Panc1 (cell line): ENCODE data around the gene MYO16. TPM values are rescaled to one million over a fixed set of nuclear protein-coding genes. Genes with fewer than 3 reads are reported as not detected.

Experiments used
- ATAC-seq: fragments of 200-7000 bp; cut with Tn5 transposase; 2 replicates; pipeline ENCODE4 v1.9.1; 2020; ENCODE audit warnings: mild to moderate bottlenecking, moderate library complexity
- BruUV-seq: library from RNA; stranded (reverse); fragments of 400-500 nt; replicated peaks from 2 replicates; lab custom pipeline; 2021; lab: Mats Ljungman, UMichigan
- CTCF ChIA-PET: fragments of 300-600 bp; sonication (Branson Sonifier 250); formaldehyde crosslinking; loops from one replicate; lab custom pipeline; 2022; ENCODE audit warnings: antibody characterized with exemption; lab: Charles Lee
- POLR2A ChIA-PET: fragments of 300-600 bp; sonication (Branson Sonifier 250); formaldehyde crosslinking; loops from one replicate; lab custom pipeline; 2022; ENCODE audit warnings: antibody characterized with exemption; lab: Charles Lee
- DNase-seq: peaks from one replicate; pipeline ENCODE4 v3.0.0-alpha.2; 2010; ENCODE audit warnings: low read depth, low spot score
- H3K27ac ChIP-seq: 2 replicates; pipeline ENCODE4 v1.5.1; 2011; ENCODE audit warnings: mild to moderate bottlenecking, low read length, inconsistent platforms
- H3K27me3 ChIP-seq: fragments of 200-500 bp; sonication (Bioruptor generic); 2 replicates; pipeline ENCODE4 v1.6.0; 2014; ENCODE audit warnings: low read length, inconsistent platforms; ENCODE audit not compliant: control insufficient read depth, insufficient read depth
- H3K36me3 ChIP-seq: fragments of 200-500 bp; sonication (Bioruptor generic); 2 replicates; pipeline ENCODE4 v1.5.1; 2014; ENCODE audit warnings: inconsistent platforms, mild to moderate bottlenecking, low read length, moderate library complexity; ENCODE audit not compliant: control insufficient read depth, insufficient read depth
- H3K4me1 ChIP-seq: 2 replicates; pipeline ENCODE4 v1.5.1; 2011; ENCODE audit warnings: inconsistent platforms, mild to moderate bottlenecking, low read length, moderate library complexity; ENCODE audit not compliant: control insufficient read depth, insufficient read depth
- H3K4me3 ChIP-seq, 2 experiments: 2 replicates each; pipeline ENCODE4 v1.5.1; 2011 to 2012; ENCODE audit warnings: low read depth in 2 of 2, low read length in 2 of 2, mild to moderate bottlenecking in 2 of 2, inconsistent platforms in 1 of 2, moderate library complexity in 1 of 2
- H3K9me3 ChIP-seq: fragments of 200-500 bp; sonication (Bioruptor generic); 2 replicates; pipeline ENCODE4 v1.5.1; 2014; ENCODE audit warnings: low read depth, mild to moderate bottlenecking, inconsistent platforms, low read length, moderate library complexity; ENCODE audit not compliant: control insufficient read depth, insufficient read depth
- CTCF ChIP-seq: fragments of 450-650 bp; IDR thresholded peaks from 2 replicates; pipeline ENCODE4 v1.5.1; 2017; ENCODE audit warnings: mild to moderate bottlenecking
- POLR2AphosphoS5 ChIP-seq: IDR thresholded peaks from 2 replicates; pipeline ENCODE4 v1.6.1; 2012; ENCODE audit warnings: mild to moderate bottlenecking, low read depth, low read length, moderate library complexity
- REST ChIP-seq, 2 experiments: IDR thresholded peaks; 2 replicates each; pipeline ENCODE4 v1.6.1; 2011 to 2012; ENCODE audit warnings: low read depth in 2 of 2, control low read depth in 1 of 2, low read length in 1 of 2, mild to moderate bottlenecking in 1 of 2, moderate library complexity in 1 of 2; ENCODE audit not compliant: insufficient read depth in 1 of 2
- SIN3A ChIP-seq: IDR thresholded peaks from 2 replicates; pipeline ENCODE4 v1.6.1; 2012; ENCODE audit warnings: low read depth, mild to moderate bottlenecking, low read length, moderate library complexity, borderline replicate concordance; ENCODE audit not compliant: insufficient read depth
- TCF7L2 ChIP-seq: IDR thresholded peaks from 2 replicates; pipeline ENCODE4 v1.6.1; 2011; ENCODE audit warnings: mild to moderate bottlenecking, low read depth, low read length, inconsistent platforms
- in situ Hi-C: cut with HindIII; loops from 2 replicates; pipeline ENCODE4 v1.10.0; 2016; ENCODE audit warnings: low sequenced_read_pairs, low pct_unique_long_range_greater_than_20kb
- intact Hi-C: fragments of 100-400 bp; cut with micrococcal nuclease; formaldehyde crosslinking; loops from one replicate; pipeline ENCODE4 v1.10.0; 2022; ENCODE audit not compliant: unreplicated experiment
- total RNA-seq: library from RNA; stranded (reverse); gene quantifications from one replicate; pipeline ENCODE4 v1.2.1, GENCODE V29; 2021; ENCODE audit not compliant: unreplicated experiment

The MYO16 gene
- total RNA-seq, 1 experiment from 2014 or later: 0.08 TPM

- no peak overlapping the region for H3K27ac ChIP-seq
- H3K27me3 ChIP-seq: no peaks in the 10 kb centered on the region
- H3K36me3 ChIP-seq: no peaks in the 10 kb centered on the region
- ChIA-PET CTCF (no interaction called here), POLR2A (no interaction called here)
- in situ Hi-C loops (no loop called here), intact Hi-C loops (loop anchor here (5.0 to 10.0 kb wide), 4 partner anchors 172 to 1155 kb away; no protein-coding TSS in a partner anchor)
- no TSS peak for BruUV-seq
- H3K4me1 ChIP-seq: no peaks in the 10 kb centered on the region
- TF ChIP-seq TCF7L2: no peak
- no peak for TF ChIP-seq SIN3A
- TF ChIP-seq CTCF: no peak
- TF ChIP-seq POLR2AphosphoS5: no peak
- no peak overlapping the region for H3K4me3 ChIP-seq
- no peak for ATAC-seq
- DNase-seq: no peak
- no peaks in the 10 kb centered on the region for H3K9me3 ChIP-seq
Observed at GRCh38 chr13:108962654-108963053, 333.2 kb downstream of the MYO16 start.

GRCh38 chr13:108963276-108963810 is 333.9 kb downstream of the MYO16 start:
- ATAC-seq (no peak), DNase-seq (no peak)
- no peak overlapping the region for H3K27ac ChIP-seq
- in situ Hi-C loops: no loop called here
- no peaks in the 10 kb centered on the region for H3K4me1 ChIP-seq
- H3K36me3 ChIP-seq: no peaks in the 10 kb centered on the region
- ChIA-PET POLR2A (no interaction called here), CTCF (interaction anchor here (0.7 kb wide), 1 partner anchor 593 kb away, joined by 3 read pairs; no protein-coding TSS in a partner anchor)
- BruUV-seq: no TSS peak
- H3K9me3 ChIP-seq: no peaks in the 10 kb centered on the region
- TF ChIP-seq TCF7L2: no peak
- TF ChIP-seq SIN3A: no peak
- no peak for TF ChIP-seq POLR2AphosphoS5
- TF ChIP-seq CTCF: no peak
- intact Hi-C loops: loop anchor here (5.0 to 10.0 kb wide), 4 partner anchors 171 to 1154 kb away; no protein-coding TSS in a partner anchor
- no peak overlapping the region for H3K4me3 ChIP-seq
- no peaks in the 10 kb centered on the region for H3K27me3 ChIP-seq

GRCh38 chr13:108963846-108964600 is 334.6 kb downstream of the MYO16 start:
- no peak overlapping the region for H3K4me3 ChIP-seq
- no peak for TF ChIP-seq SIN3A
- TF ChIP-seq TCF7L2: no peak
- TF ChIP-seq POLR2AphosphoS5: no peak
- no peak for TF ChIP-seq CTCF
- TF ChIP-seq REST (IDR thresholded peaks at IDR 0.05; ENCODE audit: insufficient read depth in 1 of 2, low read depth in 2 of 2, low read length in 1 of 2): no peak
- H3K27ac ChIP-seq: no peak overlapping the region
- H3K36me3 ChIP-seq: no peaks in the 10 kb centered on the region
- H3K27me3 ChIP-seq: no peaks in the 10 kb centered on the region
- in situ Hi-C loops: no loop called here
- DNase-seq (no peak), ATAC-seq (no peak)
- ChIA-PET CTCF (interaction anchor here (0.7 kb wide), 1 partner anchor 593 kb away, joined by 3 read pairs; no protein-coding TSS in a partner anchor), POLR2A (no interaction called here)
- intact Hi-C loops: loop anchor here (5.0 to 10.0 kb wide), 4 partner anchors 171 to 1153 kb away; no protein-coding TSS in a partner anchor
- H3K9me3 ChIP-seq: no peaks in the 10 kb centered on the region
- BruUV-seq: no TSS peak
- H3K4me1 ChIP-seq: no peaks in the 10 kb centered on the region
